ENCODE results near the gene SLC2A14. TPM values are rescaled to one million over a fixed set of nuclear protein-coding genes. Genes with fewer than 3 reads are reported as not detected.

The SLC2A14 gene
- polyA plus RNA-seq, 1 donor: 0.59 TPM

Other genes starting within 250 kb of the SLC2A14 start
- not detected for gene APOBEC1, start 207.0 kb downstream of the SLC2A14 start, polyA plus RNA-seq (ENCODE audit: insufficient read length)
- not detected for gene GDF3, start 177.1 kb downstream of the SLC2A14 start, polyA plus RNA-seq (ENCODE audit: insufficient read length)
- not detected for gene DPPA3, start 161.5 kb downstream of the SLC2A14 start, polyA plus RNA-seq (ENCODE audit: insufficient read length)
- gene CLEC4C, start 125.5 kb downstream of the SLC2A14 start, polyA plus RNA-seq (ENCODE audit: insufficient read length): not detected
- gene NANOGNB, start 107.7 kb downstream of the SLC2A14 start, polyA plus RNA-seq (ENCODE audit: insufficient read length): not detected
- 0.61 TPM for gene NANOG, start 83.5 kb downstream of the SLC2A14 start, polyA plus RNA-seq (ENCODE audit: insufficient read length)
- gene SLC2A3, start 63.3 kb upstream of the SLC2A14 start, polyA plus RNA-seq (ENCODE audit: insufficient read length): 17.5 TPM
- 22.6 TPM for gene FOXJ2, start 159.8 kb upstream of the SLC2A14 start, polyA plus RNA-seq (ENCODE audit: insufficient read length)
- gene C3AR1, start 193.4 kb upstream of the SLC2A14 start, polyA plus RNA-seq (ENCODE audit: insufficient read length): 7.6 TPM
- 22.8 TPM for gene NECAP1, start 209.4 kb upstream of the SLC2A14 start, polyA plus RNA-seq (ENCODE audit: insufficient read length)

Data from hindlimb muscle (tissue), 1 donor.